DOHH2 (cell line): ENCODE results near the gene OPN3.

Experiments
- H3F3A ChIP-seq: fragments of 200-600 bp; sonication (generic), shearing (Covaris generic); 2 replicates; pipeline ENCODE4 v1.6.0; 2016; ENCODE audit warnings: antibody characterized with exemption, mild to moderate bottlenecking; ENCODE audit not compliant: control insufficient read depth, insufficient read depth
- H3K27ac ChIP-seq: fragments of 200-600 bp; sonication (generic); 2 replicates; pipeline ENCODE4 v1.5.1; 2014; ENCODE audit warnings: low read depth, mild to moderate bottlenecking, low read length, moderate library complexity
- H3K27me3 ChIP-seq: fragments of 200-600 bp; sonication (generic); 2 replicates; pipeline ENCODE4 v1.6.1; 2014; ENCODE audit warnings: mild to moderate bottlenecking, low read length, mixed read lengths; ENCODE audit not compliant: control insufficient read depth
- H3K36me3 ChIP-seq: fragments of 200-600 bp; sonication (generic); 2 replicates; pipeline ENCODE4 v1.6.1; 2014; ENCODE audit warnings: mild to moderate bottlenecking, low read length, moderate library complexity, mixed read lengths; ENCODE audit not compliant: control insufficient read depth
- H3K4me1 ChIP-seq: fragments of 200-600 bp; sonication (generic); 2 replicates; pipeline ENCODE4 v1.6.1; 2014; ENCODE audit warnings: mild to moderate bottlenecking, low read length, mixed read lengths; ENCODE audit not compliant: control insufficient read depth
- H3K4me2 ChIP-seq: fragments of 200-600 bp; sonication (generic); 2 replicates; pipeline ENCODE4 v1.6.0; 2014; ENCODE audit warnings: mild to moderate bottlenecking, low read length, moderate library complexity
- H3K4me3 ChIP-seq: fragments of 200-600 bp; sonication (generic); 2 replicates; pipeline ENCODE4 v1.5.1; 2014; ENCODE audit warnings: mild to moderate bottlenecking, low read length, mixed read lengths
- H3K79me2 ChIP-seq: fragments of 200-600 bp; sonication (generic); 2 replicates; pipeline ENCODE4 v1.6.1; 2014; ENCODE audit warnings: mild to moderate bottlenecking, low read length, mixed read lengths; ENCODE audit not compliant: control insufficient read depth
- H3K9me2 ChIP-seq: fragments of 200-600 bp; sonication (generic); replicated peaks from 2 replicates; pipeline ENCODE4 v1.6.1; 2014; ENCODE audit warnings: mild to moderate bottlenecking, low read length, mixed read lengths; ENCODE audit not compliant: control insufficient read depth
- H3K9me3 ChIP-seq: fragments of 200-600 bp; sonication (generic); 2 replicates; pipeline ENCODE4 v1.6.1; 2014; ENCODE audit warnings: antibody characterized with exemption, low read length, mixed read lengths; ENCODE audit not compliant: control insufficient read depth, insufficient read depth
- H4K20me1 ChIP-seq: fragments of 200-600 bp; sonication (generic); 2 replicates; pipeline ENCODE4 v1.6.0; 2014; ENCODE audit warnings: low read depth, mild to moderate bottlenecking, antibody characterized with exemption, low read length, moderate library complexity; ENCODE audit not compliant: control insufficient read depth, insufficient read depth
- EZH2phosphoT487 ChIP-seq: fragments of 200-600 bp; sonication (generic); IDR thresholded peaks from 2 replicates; pipeline ENCODE4 v1.6.1; 2017; ENCODE audit warnings: borderline replicate concordance, mild to moderate bottlenecking, antibody characterized with exemption, low read length, moderate library complexity, mixed read lengths
- TF ChIP-seq, protein P1 (sequence below): fragments of 200-600 bp; sonication (generic); IDR thresholded peaks from one replicate; pipeline ENCODE4 v1.5.1; 2014; ENCODE audit warnings: antibody characterized with exemption, mild to moderate bottlenecking, low read depth, low read length; ENCODE audit not compliant: poor library complexity, severe bottlenecking

OPN3 gene

DNA sequence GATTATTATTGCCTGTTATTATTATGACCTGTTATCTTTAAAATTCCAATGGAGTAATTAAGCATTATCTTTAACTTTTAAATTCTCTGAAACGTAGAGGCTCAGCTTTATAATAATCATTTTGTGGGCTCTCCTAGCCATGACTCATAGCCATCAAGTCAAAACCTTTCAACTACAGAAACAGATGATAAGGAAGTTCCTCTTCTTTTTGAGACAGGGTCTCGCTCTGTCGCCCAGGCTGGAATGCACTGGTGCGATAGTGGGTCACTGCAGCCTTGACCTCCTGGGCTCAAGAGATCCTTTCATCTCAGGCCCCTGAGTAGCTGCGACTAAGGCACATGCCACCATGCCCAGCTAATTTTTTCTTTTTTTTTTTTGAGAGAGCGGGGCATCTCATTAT, 43.5 kb downstream of the OPN3 start:
- Histone ChIP-seq H3K9me2 (no peaks in the 10 kb centered on the region), H4K20me1 (no peaks in the 10 kb centered on the region), H3K36me3 (peaks cover 3% of the 10 kb centered on the region; the same call in 1 of the 2 replicates), H3K27ac (no peak overlapping the region), H3K4me1 (peaks cover 48% of the 10 kb centered on the region), H3K79me2 (no peaks in the 10 kb centered on the region), H3K4me2 (peak overlapping the region; percentile 39), H3K27me3 (no peaks in the 10 kb centered on the region), H3K4me3 (peak overlapping the region; percentile 22), H3K9me3 (no peaks in the 10 kb centered on the region), H3F3A (no peaks in the 10 kb centered on the region)
- TF ChIP-seq, protein P1, sequence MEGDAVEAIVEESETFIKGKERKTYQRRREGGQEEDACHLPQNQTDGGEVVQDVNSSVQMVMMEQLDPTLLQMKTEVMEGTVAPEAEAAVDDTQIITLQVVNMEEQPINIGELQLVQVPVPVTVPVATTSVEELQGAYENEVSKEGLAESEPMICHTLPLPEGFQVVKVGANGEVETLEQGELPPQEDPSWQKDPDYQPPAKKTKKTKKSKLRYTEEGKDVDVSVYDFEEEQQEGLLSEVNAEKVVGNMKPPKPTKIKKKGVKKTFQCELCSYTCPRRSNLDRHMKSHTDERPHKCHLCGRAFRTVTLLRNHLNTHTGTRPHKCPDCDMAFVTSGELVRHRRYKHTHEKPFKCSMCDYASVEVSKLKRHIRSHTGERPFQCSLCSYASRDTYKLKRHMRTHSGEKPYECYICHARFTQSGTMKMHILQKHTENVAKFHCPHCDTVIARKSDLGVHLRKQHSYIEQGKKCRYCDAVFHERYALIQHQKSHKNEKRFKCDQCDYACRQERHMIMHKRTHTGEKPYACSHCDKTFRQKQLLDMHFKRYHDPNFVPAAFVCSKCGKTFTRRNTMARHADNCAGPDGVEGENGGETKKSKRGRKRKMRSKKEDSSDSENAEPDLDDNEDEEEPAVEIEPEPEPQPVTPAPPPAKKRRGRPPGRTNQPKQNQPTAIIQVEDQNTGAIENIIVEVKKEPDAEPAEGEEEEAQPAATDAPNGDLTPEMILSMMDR = no peak
- TF ChIP-seq EZH2phosphoT487 = no peak

DNA sequence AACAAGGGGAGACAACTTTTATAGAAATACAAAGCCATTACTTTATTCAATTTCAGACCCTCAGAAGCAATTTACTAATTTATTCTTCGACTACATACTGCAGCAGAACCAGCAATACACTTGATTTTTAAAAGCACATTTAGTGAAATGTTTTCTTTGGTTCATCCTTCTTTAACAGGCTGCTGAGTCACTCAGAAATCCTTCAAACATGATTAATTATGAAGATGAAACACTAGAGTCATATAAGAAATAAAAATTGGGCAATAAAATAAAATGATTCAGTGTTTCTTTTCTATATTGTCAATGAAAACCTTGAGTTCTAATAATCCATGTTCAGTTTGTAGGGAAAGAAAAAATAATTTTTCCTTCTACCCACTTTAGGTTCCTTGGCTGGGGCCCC, 47.0 kb downstream of the OPN3 start:
- H3F3A ChIP-seq = no peaks in the 10 kb centered on the region
- H3K36me3 ChIP-seq = peaks cover 3% of the 10 kb centered on the region; the same call in 1 of the 2 replicates
- no peaks in the 10 kb centered on the region for H3K9me2 ChIP-seq
- H3K79me2 ChIP-seq = no peaks in the 10 kb centered on the region
- TF ChIP-seq, protein P1 = no peak
- no peak for TF ChIP-seq EZH2phosphoT487
- H3K4me1 ChIP-seq = peaks cover 25% of the 10 kb centered on the region
- no peaks in the 10 kb centered on the region for H4K20me1 ChIP-seq
- H3K27ac ChIP-seq = no peak overlapping the region
- H3K4me3 ChIP-seq = no peak overlapping the region
- no peak overlapping the region for H3K4me2 ChIP-seq
- H3K9me3 ChIP-seq = no peaks in the 10 kb centered on the region
- no peaks in the 10 kb centered on the region for H3K27me3 ChIP-seq

DNA sequence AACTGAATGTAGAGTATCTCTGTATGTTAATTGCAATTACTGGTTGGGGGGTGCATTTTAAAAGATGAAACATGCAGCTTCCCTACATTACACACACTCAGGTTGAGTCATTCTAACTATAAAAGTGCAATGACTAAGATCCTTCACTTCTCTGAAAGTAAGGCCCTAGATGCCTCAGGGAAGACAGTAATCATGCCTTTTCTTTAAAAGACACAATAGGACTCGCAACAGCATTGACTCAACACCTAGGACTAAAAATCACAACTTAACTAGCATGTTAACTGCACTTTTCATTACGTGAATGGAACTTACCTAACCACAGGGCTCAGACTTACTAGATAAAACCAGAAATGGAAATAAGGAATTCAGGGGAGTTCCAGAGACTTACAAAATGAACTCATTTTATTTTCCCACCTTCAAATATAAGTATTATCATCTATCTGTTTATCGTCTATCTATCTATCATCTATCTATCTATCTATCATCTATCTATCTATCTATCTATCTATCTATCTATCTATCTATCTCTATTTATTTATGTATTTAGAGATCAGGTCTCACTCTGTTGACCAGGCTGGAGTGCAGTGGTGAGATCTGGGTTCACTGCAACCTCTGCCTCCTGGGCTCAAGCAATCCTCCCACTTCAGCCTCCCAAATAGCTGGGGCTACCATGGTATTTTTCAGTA, 47.8 kb downstream of the OPN3 start:
- H3K9me3 ChIP-seq = no peaks in the 10 kb centered on the region
- H3K79me2 ChIP-seq = no peaks in the 10 kb centered on the region
- no peaks in the 10 kb centered on the region for H3F3A ChIP-seq
- no peak overlapping the region for H3K4me2 ChIP-seq
- no peaks in the 10 kb centered on the region for H3K27me3 ChIP-seq
- peaks cover 3% of the 10 kb centered on the region; the same call in 1 of the 2 replicates for H3K36me3 ChIP-seq
- TF ChIP-seq EZH2phosphoT487 = no peak
- TF ChIP-seq, protein P1 = no peak
- H3K4me3 ChIP-seq = no peak overlapping the region
- H3K9me2 ChIP-seq = no peaks in the 10 kb centered on the region
- no peaks in the 10 kb centered on the region for H4K20me1 ChIP-seq
- H3K27ac ChIP-seq = no peak overlapping the region
- H3K4me1 ChIP-seq = peaks cover 17% of the 10 kb centered on the region
